Colon (tissue), 2 donors: ENCODE measurements around the gene MMP14.

Experiments
- FAIRE-seq: peaks from 2 replicates; lab custom pipeline; 2012; peaks lifted over from hg19 to GRCh38; lab: Jason Lieb, UNC
- donor health status: control.
- donor health status: control.

Gene MMP14

GRCh38 chr14:22884738-22885523, 48.5 kb downstream of the MMP14 start:
- FAIRE-seq: no peak

DNA sequence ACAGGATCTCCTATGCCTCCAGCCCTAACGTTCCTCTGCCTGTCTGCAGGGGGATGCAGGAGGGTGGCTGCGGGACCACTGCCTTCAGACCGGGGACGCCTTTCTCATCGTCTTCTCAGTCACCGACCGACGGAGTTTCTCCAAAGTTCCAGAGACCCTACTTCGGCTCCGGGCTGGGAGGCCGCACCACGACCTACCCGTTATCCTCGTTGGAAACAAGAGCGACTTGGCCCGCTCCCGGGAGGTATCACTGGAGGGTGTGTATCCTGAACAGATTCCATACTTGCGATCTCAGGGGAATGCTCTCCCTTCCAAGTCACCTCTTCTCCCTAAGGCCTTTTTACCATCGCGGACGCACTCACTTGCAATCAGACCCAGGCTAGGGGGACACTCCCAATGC, 49.6 kb downstream of the MMP14 start:
- FAIRE-seq: no peak

DNA sequence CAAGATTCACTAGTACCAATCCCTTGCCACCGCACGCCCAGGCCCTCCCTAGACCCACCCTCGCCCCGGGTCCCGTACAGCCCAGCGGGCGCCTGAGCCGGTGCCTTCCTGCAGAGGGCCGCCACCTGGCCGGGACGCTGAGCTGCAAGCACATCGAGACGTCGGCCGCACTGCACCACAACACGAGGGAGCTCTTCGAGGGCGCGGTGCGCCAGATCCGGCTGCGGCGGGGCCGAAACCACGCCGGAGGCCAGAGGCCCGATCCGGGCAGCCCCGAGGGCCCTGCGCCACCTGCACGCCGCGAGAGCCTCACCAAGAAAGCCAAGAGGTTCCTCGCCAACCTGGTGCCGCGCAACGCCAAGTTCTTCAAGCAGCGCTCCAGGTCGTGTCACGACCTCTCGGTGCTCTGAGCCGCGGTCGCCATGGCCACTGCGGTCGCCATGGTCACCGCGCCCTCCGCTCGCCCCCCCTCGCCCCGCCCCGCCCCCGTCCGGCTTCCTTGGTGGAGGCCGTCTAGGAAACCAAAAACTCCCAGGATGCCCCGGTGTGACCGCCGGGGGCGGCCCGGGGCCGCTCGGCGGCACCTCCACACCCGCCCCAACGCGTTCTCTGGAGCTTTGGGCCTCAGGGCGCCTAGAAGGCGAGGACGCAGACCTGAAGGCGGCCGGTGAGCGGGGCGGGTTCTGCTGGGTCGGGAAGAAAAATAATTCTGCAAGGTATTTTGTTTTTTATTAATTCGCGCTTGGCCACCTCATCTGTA, 50.3 kb downstream of the MMP14 start:
- FAIRE-seq: no peak

- no peak for FAIRE-seq
Measured at GRCh38 chr14:22887260-22887989, 51.0 kb downstream of the MMP14 start.

DNA sequence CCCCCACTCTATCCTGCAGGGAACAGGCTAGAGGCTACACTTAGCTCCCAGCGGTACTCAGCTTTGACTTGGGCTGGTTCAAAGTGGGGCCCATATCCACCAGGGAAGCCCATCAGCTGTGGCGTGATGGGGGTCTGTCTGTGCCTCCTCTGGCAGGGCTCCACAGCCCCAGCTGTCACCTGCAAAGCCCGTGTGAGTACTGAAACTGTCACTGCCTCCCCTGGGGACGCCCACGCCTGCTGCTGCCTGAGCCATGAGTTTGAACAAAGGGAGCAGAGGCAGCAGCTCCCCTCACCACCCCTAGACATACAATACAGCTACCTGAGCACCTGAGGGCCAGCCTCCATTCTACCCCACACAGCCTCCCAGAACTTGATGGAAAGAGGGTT, 51.6 kb downstream of the MMP14 start:
- no peak for FAIRE-seq

DNA sequence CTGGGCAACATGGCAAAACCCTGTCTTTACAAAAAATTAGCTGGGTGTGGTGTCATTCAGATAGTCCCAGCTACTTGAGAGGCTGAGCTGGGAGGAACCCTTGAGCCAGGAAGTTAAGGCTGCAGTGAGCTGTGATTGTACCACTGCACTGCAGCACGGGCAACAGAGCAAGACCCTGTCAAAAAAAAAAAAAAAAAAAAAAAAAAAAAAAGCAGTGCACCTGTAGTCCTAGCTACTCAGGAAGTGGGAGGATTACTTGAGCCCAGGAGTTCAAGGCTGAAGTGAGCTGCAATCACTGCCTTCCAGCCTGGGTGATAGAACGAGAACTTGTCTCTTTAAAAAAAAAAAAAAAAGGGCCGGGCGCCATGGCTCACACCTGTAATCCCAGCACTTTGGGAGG, 52.3 kb downstream of the MMP14 start:
- no peak for FAIRE-seq

- FAIRE-seq: no peak
Measured at GRCh38 chr14:22890416-22890815, 54.0 kb downstream of the MMP14 start.

DNA sequence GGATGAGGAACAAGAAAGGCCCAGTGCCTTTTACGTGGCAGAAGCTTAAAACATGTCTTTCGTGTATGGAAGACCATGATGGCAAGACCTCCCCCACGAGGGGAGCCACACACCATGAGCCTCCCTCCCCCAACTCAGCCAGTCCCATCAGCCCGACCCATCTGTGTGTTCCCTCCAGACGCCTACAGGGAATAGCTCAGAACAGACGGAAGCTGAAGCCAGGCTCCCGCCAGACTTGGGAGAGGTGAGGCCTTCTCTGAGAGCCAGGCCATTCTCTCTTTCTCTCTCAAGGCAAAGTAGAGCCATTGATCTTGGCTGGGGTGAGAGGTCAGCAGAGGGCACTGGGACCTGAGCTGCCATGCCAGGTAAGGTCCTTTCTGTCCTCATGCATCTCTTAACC, 56.1 kb downstream of the MMP14 start:
- no peak for FAIRE-seq

DNA sequence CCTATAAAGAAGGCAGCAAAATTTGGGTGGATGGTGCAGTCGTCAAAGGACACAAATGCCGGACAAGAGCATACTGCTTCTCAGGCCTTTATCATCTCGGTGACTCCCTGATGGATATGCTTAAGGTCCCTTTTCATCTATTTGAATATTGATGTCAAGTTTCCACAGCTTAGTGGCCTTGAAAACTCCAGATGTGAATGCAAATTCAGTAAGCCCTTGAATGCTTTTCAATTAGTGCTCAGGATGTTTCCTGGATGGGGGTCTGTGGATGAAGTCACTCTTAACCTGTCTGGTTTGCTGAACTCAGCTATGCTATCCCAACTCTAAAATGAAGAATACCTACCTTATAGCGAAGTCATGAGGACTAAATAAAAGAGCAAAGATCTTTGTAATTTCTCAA, 57.3 kb downstream of the MMP14 start:
- FAIRE-seq: no peak

DNA sequence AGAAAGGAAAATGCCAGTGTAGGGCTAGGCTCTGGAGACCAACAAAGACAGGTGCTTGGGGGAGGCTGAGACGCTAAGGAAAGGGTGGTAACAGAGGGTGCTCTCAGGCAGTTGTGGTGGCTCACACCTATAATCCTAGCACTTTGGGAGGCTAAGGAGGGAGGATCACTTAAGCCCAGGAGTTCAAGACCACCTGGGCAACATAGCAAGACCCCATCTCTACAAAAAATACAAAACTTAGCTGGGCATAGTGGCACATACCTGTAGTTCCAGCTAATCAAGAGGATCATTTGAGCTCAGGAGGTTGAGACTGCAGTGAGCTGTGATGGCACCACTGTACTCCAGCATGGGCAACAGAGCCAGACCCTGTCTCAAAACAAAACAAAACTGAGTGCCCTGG, 59.0 kb downstream of the MMP14 start:
- no peak for FAIRE-seq

DNA sequence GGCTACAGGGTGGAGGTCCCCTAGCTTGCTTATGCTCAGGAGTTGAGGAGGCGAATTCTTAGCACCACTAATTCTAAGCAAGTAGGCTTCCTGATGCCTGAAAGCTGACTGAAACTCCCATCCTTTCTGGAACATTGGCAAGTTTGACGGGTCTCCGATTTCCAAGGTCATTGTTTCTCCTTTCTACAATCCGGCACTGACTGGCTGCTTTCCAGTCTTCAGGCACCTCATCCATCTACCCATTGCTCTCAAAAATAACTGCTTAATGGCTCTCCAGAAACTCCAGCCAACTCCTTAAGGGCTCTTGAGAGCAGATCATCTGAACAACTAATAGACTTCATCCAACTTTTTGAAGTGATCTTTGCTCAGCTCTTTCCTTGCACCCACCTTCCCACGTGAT, 60.0 kb downstream of the MMP14 start:
- no peak for FAIRE-seq

DNA sequence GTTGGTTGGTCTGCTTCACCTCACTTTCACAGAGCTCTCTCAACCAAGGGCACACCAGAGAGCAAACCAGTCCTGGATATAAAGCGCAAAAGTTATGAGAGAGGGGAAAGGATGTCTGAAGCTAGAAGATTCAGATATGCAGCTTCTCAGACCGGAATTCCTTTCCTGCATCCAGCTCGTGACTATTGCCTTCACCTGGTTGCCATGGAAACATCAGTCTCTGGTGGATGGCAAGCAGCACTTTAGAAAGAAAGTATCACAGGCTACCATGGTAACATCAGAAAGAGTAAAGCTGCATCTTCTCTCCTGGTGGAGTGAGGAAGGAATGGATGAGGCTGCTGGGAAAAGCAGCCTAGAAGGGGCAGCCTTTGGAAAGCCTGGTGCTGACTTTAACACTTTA, 60.4 kb downstream of the MMP14 start:
- FAIRE-seq: no peak

- FAIRE-seq: no peak
Measured at GRCh38 chr14:22897357-22897756, 61.0 kb downstream of the MMP14 start.
